ENCODE data around the gene ULK1. TPM values are rescaled to one million over a fixed set of nuclear protein-coding genes. Genes with fewer than 3 reads are reported as not detected.

The ULK1 gene
- total and polyA plus RNA-seq, 2 of the 13 experiments (the other 11 are each of a cell fraction or from before 2014, with no cell fraction given): 2.8 to 10.1 TPM

- TF ChIP-seq ATF6 (CRISPR knock-in tag; conservative IDR thresholded peaks at IDR 0.05): no peak
- no peak for TF ChIP-seq TBP (CRISPR knock-in tag; IDR thresholded peaks at IDR 0.05)
- no peak for TF ChIP-seq SNAPC4 (CRISPR knock-in tag; IDR thresholded peaks at IDR 0.05)
- no peak for TF ChIP-seq ZNF800 (CRISPR knock-in tag; IDR thresholded peaks at IDR 0.05)
- TF ChIP-seq MYNN (CRISPR knock-in tag; IDR thresholded peaks at IDR 0.05; ENCODE audit: low read depth): no peak
- TF ChIP-seq TEAD2 (CRISPR knock-in tag; IDR thresholded peaks at IDR 0.05): no peak
- no peak for TF ChIP-seq MXD1 (CRISPR knock-in tag; IDR thresholded peaks at IDR 0.05)
- no peak for TF ChIP-seq ZBTB43 (CRISPR knock-in tag; conservative IDR thresholded peaks at IDR 0.05)
These were observed 45.7 kb downstream of the ULK1 start (continued) for GRCh38 chr12:131940141-131940547.

Measured in HepG2 (cell line).